Endothelial cell (in vitro differentiated cells): ENCODE measurements around the gene PLAGL2. TPM values are rescaled to one million over a fixed set of nuclear protein-coding genes. Genes with fewer than 3 reads are reported as not detected.

Experiments
- DNase-seq: peaks from one replicate; pipeline ENCODE4 v3.0.0; 2021; ENCODE audit warnings: low spot score
- H3K27ac Mint-ChIP-seq: one replicate; pipeline ENCODE4 v1.8.0; 2021; ENCODE audit warnings: mixed read lengths, inconsistent platforms; ENCODE audit not compliant: unreplicated experiment
- H3K27me3 Mint-ChIP-seq: one replicate; pipeline ENCODE4 v1.8.0; 2021; ENCODE audit warnings: mild to moderate bottlenecking, moderate library complexity, mixed read lengths, inconsistent platforms; ENCODE audit not compliant: unreplicated experiment
- H3K36me3 Mint-ChIP-seq: one replicate; pipeline ENCODE4 v1.8.0; 2021; ENCODE audit warnings: mild to moderate bottlenecking, low read depth, mixed read lengths, inconsistent platforms; ENCODE audit not compliant: unreplicated experiment
- H3K4me1 Mint-ChIP-seq: one replicate; pipeline ENCODE4 v1.8.0; 2021; ENCODE audit warnings: mild to moderate bottlenecking, mixed read lengths, inconsistent platforms; ENCODE audit not compliant: unreplicated experiment
- H3K4me3 Mint-ChIP-seq: one replicate; pipeline ENCODE4 v1.8.0; 2021; ENCODE audit warnings: mild to moderate bottlenecking, mixed read lengths, inconsistent platforms; ENCODE audit not compliant: unreplicated experiment
- H3K9me3 Mint-ChIP-seq: one replicate; pipeline ENCODE4 v1.8.0; 2021; ENCODE audit warnings: mixed read lengths, inconsistent platforms; ENCODE audit not compliant: unreplicated experiment
- total RNA-seq: library from RNA; stranded (reverse); fragmentation: NEBNext Ultra II Directional; extraction: Animal tissue kit (Norgen Biotek cat#: 25700); gene quantifications from one replicate; pipeline ENCODE4 v1.2.1, GENCODE V29; 2021; ENCODE audit not compliant: unreplicated experiment
- TF ChIP-seq, protein P1 (sequence below): fragments of 200-600 bp; sonication (generic); IDR thresholded peaks from one replicate; pipeline ENCODE4 v1.5.0; 2021; ENCODE audit warnings: antibody characterized with exemption; ENCODE audit not compliant: unreplicated experiment

The PLAGL2 gene
- total RNA-seq, 1 donor from 2014 or later, result 23.7 TPM

DNA sequence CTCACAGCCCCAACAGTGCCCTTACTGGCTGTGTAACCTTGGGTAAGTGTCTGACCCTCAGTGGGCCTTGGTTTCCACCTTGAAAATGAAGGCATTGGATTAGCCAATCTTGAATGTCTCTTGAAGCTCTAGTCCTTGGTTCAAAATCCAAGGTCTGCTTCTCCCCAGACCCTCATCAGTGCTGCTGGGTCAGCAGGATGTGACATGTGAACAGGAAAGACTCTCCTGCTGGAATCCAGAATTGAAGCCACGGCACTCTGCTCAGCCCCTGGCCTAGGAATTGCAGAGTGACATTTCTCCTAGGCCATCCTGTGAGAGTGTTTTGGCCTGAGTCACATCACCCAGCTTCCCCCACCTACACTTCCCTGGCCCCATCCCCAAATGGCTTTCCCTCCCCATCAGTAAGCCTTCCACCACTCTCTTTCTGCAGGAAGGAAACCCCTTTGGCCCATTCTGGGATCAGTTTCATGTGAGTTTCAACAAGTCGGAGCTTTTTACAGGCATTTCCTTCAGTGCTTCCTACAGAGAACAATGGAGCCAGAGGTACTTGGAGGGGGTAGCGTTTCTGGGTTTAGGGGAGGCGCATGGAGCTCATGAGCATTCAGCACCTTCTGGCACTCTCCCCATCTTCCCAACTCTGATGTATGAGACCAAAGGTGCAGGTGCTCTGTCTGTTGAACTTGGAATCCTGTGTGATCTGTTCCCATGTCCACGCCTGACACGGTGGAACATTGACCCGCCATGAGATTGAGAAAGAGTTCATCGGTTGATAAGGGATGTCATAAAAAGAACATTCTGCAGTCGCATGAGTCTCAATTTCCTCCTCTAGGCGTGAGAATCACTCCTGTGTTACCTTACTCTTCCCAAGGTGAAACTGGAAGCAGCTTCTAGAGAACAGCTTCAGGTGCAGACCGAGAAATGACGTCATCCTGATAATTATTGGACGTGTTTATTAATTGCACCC, 8.9 kb upstream of the PLAGL2 start:
- TF ChIP-seq, protein P1, sequence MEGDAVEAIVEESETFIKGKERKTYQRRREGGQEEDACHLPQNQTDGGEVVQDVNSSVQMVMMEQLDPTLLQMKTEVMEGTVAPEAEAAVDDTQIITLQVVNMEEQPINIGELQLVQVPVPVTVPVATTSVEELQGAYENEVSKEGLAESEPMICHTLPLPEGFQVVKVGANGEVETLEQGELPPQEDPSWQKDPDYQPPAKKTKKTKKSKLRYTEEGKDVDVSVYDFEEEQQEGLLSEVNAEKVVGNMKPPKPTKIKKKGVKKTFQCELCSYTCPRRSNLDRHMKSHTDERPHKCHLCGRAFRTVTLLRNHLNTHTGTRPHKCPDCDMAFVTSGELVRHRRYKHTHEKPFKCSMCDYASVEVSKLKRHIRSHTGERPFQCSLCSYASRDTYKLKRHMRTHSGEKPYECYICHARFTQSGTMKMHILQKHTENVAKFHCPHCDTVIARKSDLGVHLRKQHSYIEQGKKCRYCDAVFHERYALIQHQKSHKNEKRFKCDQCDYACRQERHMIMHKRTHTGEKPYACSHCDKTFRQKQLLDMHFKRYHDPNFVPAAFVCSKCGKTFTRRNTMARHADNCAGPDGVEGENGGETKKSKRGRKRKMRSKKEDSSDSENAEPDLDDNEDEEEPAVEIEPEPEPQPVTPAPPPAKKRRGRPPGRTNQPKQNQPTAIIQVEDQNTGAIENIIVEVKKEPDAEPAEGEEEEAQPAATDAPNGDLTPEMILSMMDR, result no peak
- Mint-ChIP-seq H3K4me3 (peak overlapping the region; percentile 27), H3K9me3 (no peaks in the 10 kb centered on the region), H3K4me1 (peaks cover 36% of the 10 kb centered on the region), H3K27ac (peak overlapping the region; percentile 92), H3K27me3 (peaks cover 2% of the 10 kb centered on the region), H3K36me3 (peaks cover 46% of the 10 kb centered on the region)
- DNase-seq, result peak; percentile 30

DNA sequence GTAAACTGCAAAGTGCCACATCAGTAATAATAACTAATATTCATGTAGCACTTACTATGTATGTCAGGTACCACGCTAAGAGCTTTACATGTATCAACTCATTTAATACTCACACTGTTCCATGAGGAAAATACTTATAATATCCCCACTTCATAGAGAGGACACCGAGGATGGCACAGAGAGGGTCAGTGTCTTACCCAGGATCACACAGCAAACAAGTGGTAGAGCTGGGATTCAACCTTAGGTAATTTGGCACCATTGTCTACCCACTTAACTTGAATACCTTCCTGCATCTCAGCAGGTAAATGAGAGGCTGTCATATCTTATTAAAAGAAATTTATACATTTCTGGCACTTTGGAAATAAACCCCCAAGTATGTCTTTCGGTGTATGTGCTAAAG, 8.2 kb upstream of the PLAGL2 start:
- H3K27ac Mint-ChIP-seq, result peak overlapping the region; percentile 92
- peaks cover 2% of the 10 kb centered on the region for H3K27me3 Mint-ChIP-seq
- no peak for DNase-seq
- TF ChIP-seq, protein P1, result no peak
- H3K4me3 Mint-ChIP-seq, result peak overlapping the region; percentile 47
- H3K36me3 Mint-ChIP-seq, result peaks cover 45% of the 10 kb centered on the region
- H3K9me3 Mint-ChIP-seq, result no peaks in the 10 kb centered on the region
- H3K4me1 Mint-ChIP-seq, result peaks cover 36% of the 10 kb centered on the region

- H3K4me1 Mint-ChIP-seq, result peaks cover 36% of the 10 kb centered on the region
- H3K27me3 Mint-ChIP-seq, result peaks cover 2% of the 10 kb centered on the region
- H3K9me3 Mint-ChIP-seq, result no peaks in the 10 kb centered on the region
- TF ChIP-seq, protein P1, result no peak
- no peak for DNase-seq
- H3K27ac Mint-ChIP-seq, result peak overlapping the region; percentile 64
- peaks cover 46% of the 10 kb centered on the region for H3K36me3 Mint-ChIP-seq
- H3K4me3 Mint-ChIP-seq, result no peak overlapping the region
Measured at GRCh38 chr20:32215147-32215546, 7.6 kb upstream of the PLAGL2 start.

GRCh38 chr20:32213870-32214269, 6.3 kb upstream of the PLAGL2 start:
- H3K27ac Mint-ChIP-seq, result no peak overlapping the region

More at GRCh38 chr20:32213870-32214269, 6.3 kb upstream of the PLAGL2 start:
- H3K4me1 Mint-ChIP-seq, result peaks cover 36% of the 10 kb centered on the region
- TF ChIP-seq, protein P1, result no peak
- H3K27me3 Mint-ChIP-seq, result peaks cover 7% of the 10 kb centered on the region
- H3K4me3 Mint-ChIP-seq, result no peak overlapping the region
- no peak for DNase-seq
- peaks cover 38% of the 10 kb centered on the region for H3K36me3 Mint-ChIP-seq
- no peaks in the 10 kb centered on the region for H3K9me3 Mint-ChIP-seq
